Mesothelial cell of epicardium (in vitro differentiated cells): ENCODE data around the gene MS4A15. TPM values are rescaled to one million over a fixed set of nuclear protein-coding genes. Genes with fewer than 3 reads are reported as not detected.

ENCODE experiments used
- DNase-seq, 2 experiments: peaks; one replicate each; pipeline ENCODE4 v3.0.0; 2021; ENCODE audit warnings: low spot score in 2 of 2; ENCODE audit not compliant: unreplicated experiment in 2 of 2
- H3K27ac Mint-ChIP-seq: 2 replicates; pipeline ENCODE4 v1.8.0; 2021; ENCODE audit warnings: mixed read lengths
- H3K27me3 Mint-ChIP-seq: 2 replicates; pipeline ENCODE4 v1.8.0; 2021; ENCODE audit warnings: low read depth, mixed read lengths
- H3K36me3 Mint-ChIP-seq: 2 replicates; pipeline ENCODE4 v1.8.0; 2021; ENCODE audit warnings: mixed read lengths
- H3K4me1 Mint-ChIP-seq: 2 replicates; pipeline ENCODE4 v1.8.0; 2021; ENCODE audit warnings: mixed read lengths
- H3K4me3 Mint-ChIP-seq: 2 replicates; pipeline ENCODE4 v1.8.0; 2021; ENCODE audit warnings: mild to moderate bottlenecking, moderate library complexity, mixed read lengths
- H3K9me3 Mint-ChIP-seq: 2 replicates; pipeline ENCODE4 v1.8.0; 2021; ENCODE audit warnings: mixed read lengths
- CTCF ChIP-seq: fragments of 200-600 bp; sonication (generic); IDR thresholded peaks from one replicate; pipeline ENCODE4 v1.5.0; 2021; ENCODE audit warnings: antibody characterized with exemption; ENCODE audit not compliant: unreplicated experiment
- total RNA-seq: library from RNA; stranded (reverse); gene quantifications from 3 replicates; pipeline ENCODE4 v1.2.1, GENCODE V29; 2021

MS4A15 gene
- total RNA-seq, 1 donor from 2014 or later, result 0.13 TPM

- H3K36me3 Mint-ChIP-seq, result no peaks in the 10 kb centered on the region
- H3K27ac Mint-ChIP-seq, result no peak overlapping the region
- H3K4me1 Mint-ChIP-seq, result peaks cover 8% of the 10 kb centered on the region
- H3K4me3 Mint-ChIP-seq, result no peak overlapping the region
- DNase-seq, result no peak
- peaks cover 17% of the 10 kb centered on the region for H3K27me3 Mint-ChIP-seq
- no peak for TF ChIP-seq CTCF
- H3K9me3 Mint-ChIP-seq, result peaks cover 13% of the 10 kb centered on the region
Measured at GRCh38 chr11:60790726-60791125, 34.1 kb downstream of the MS4A15 start.

- H3K36me3 Mint-ChIP-seq, result no peaks in the 10 kb centered on the region
- no peak for TF ChIP-seq CTCF
- H3K27ac Mint-ChIP-seq, result no peak overlapping the region
- peaks cover 17% of the 10 kb centered on the region for H3K27me3 Mint-ChIP-seq
- peaks cover 4% of the 10 kb centered on the region for H3K4me1 Mint-ChIP-seq
- no peak for DNase-seq
- H3K4me3 Mint-ChIP-seq, result no peak overlapping the region
- peaks cover 13% of the 10 kb centered on the region for H3K9me3 Mint-ChIP-seq
Measured at GRCh38 chr11:60791153-60791933, 34.7 kb downstream of the MS4A15 start.

GRCh38 chr11:60792521-60792920 is 35.9 kb downstream of the MS4A15 start:
- H3K4me3 Mint-ChIP-seq, result no peak overlapping the region
- no peaks in the 10 kb centered on the region for H3K36me3 Mint-ChIP-seq
- peaks cover 13% of the 10 kb centered on the region for H3K9me3 Mint-ChIP-seq
- TF ChIP-seq CTCF, result no peak
- no peak for DNase-seq
- H3K4me1 Mint-ChIP-seq, result no peaks in the 10 kb centered on the region
- peaks cover 20% of the 10 kb centered on the region for H3K27me3 Mint-ChIP-seq
- no peak overlapping the region for H3K27ac Mint-ChIP-seq

- Mint-ChIP-seq H3K9me3 (peaks cover 13% of the 10 kb centered on the region), H3K36me3 (no peaks in the 10 kb centered on the region), H3K27ac (no peak overlapping the region), H3K27me3 (peaks cover 41% of the 10 kb centered on the region), H3K4me1 (no peaks in the 10 kb centered on the region), H3K4me3 (no peak overlapping the region)
- TF ChIP-seq CTCF, result no peak
- DNase-seq, result no peak
Measured at GRCh38 chr11:60795291-60795690, 38.6 kb downstream of the MS4A15 start.

- Mint-ChIP-seq H3K36me3 (no peaks in the 10 kb centered on the region), H3K9me3 (no peaks in the 10 kb centered on the region), H3K4me1 (no peaks in the 10 kb centered on the region), H3K27ac (no peak overlapping the region), H3K4me3 (no peak overlapping the region), H3K27me3 (peaks cover 53% of the 10 kb centered on the region)
- TF ChIP-seq CTCF, result no peak
- DNase-seq, result no peak
Measured at GRCh38 chr11:60797846-60798630, 41.4 kb downstream of the MS4A15 start.
